DMS53 (cell line): ENCODE data around the gene CFAP43.

Experiments
- DNase-seq: peaks from one replicate; lab custom pipeline; 2025; lab: John Stamatoyannopoulos, UW

Gene CFAP43

GRCh38 chr10:104098358-104098925 lies 133.7 kb downstream of the CFAP43 start:
- DNase-seq: no peak

DNA sequence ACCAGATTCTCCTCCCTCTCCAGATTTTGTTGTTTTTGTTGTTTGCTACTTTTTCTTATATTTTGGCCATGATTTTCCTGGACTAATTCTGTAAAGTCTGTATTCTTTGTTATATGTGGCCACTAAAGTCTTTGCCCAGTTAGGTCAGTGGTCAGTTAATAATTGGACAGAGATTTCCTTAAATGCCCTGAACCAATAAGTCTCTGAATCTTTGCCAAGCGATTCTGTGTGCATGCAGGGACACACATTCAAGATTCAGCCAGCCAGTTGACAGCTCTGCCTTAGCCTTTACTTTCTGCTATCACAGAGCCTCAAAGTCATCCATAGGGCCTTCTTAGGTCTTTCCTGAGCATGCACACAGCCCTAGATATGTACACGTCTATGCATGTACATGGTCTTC lies 135.5 kb downstream of the CFAP43 start:
- no peak for DNase-seq

- DNase-seq: no peak
These were observed 139.4 kb downstream of the CFAP43 start for GRCh38 chr10:104092749-104093148.

DNA sequence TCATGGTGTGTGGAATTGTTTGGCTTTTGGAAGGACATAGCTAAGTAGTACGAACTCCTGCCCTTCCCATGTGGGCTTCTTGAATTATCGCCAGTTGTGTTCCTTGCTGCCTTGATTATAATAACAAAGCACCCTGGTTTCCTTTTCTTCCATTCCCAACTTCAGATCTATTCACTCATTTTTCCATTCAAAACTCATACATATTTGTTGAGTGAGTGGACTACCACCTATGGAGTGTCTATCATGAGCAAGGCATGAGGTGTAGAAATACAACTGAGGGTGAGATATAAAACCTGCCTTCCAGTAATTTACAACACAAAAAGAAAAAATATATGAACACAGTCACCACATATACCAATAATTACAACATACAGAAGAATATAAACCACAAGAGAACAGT lies 141.6 kb downstream of the CFAP43 start:
- no peak for DNase-seq

DNA sequence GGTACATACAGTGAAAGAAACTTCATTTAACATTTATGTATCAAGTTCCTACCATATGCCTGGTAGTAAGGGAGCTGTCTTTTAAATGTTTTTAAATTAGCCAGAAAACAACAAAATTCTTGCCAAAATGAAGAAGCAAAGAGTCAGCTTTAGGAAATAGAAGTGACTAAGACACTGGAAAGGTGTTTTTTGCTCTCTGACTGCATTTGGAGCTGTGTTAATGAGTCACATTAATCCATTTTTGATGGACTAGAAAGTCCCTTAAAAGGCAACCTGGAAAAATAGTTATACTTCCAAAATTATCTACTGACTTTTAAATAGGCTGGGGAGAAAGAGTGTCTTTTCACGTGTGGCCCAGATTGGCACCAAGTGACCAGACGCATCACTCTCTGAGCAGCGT lies 142.5 kb downstream of the CFAP43 start:
- DNase-seq: no peak

GRCh38 chr10:104088239-104088638 lies 143.9 kb downstream of the CFAP43 start:
- no peak for DNase-seq

DNA sequence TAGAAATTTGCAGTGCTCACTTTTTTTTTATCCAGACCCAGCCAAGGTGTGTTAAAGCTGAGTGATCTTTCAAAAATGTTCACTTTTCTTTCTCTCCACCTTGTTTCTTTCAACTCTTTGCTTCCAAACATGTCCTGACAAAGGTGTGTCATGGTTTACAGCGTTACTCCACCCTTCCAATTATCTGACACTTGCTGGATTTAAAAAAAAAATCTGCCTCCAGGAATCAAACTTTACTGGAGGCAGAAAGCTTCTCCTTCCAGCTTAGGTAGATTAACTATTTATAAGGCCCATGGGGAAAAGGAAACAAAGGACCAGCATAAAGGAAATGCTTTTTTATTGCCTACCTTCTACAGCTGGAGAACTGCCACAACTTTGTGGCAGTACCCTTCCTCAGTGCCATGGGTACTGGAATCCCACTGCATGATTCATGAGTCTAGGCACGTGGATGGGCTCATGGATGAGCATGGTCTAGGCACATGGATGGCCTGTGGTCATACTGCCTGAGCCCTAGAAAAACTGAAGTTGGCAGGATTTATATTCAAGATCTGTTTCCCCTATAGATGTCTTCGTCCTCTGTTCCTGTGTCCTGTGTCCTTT lies 146.3 kb downstream of the CFAP43 start, which contains the start of gene COL17A1:
COL17A1 (minus strand) TSS at position 80 of the 600 bp plus-strand sequence. CDS start 5,207 bp downstream, outside the sequence.
- no peak for DNase-seq

DNA sequence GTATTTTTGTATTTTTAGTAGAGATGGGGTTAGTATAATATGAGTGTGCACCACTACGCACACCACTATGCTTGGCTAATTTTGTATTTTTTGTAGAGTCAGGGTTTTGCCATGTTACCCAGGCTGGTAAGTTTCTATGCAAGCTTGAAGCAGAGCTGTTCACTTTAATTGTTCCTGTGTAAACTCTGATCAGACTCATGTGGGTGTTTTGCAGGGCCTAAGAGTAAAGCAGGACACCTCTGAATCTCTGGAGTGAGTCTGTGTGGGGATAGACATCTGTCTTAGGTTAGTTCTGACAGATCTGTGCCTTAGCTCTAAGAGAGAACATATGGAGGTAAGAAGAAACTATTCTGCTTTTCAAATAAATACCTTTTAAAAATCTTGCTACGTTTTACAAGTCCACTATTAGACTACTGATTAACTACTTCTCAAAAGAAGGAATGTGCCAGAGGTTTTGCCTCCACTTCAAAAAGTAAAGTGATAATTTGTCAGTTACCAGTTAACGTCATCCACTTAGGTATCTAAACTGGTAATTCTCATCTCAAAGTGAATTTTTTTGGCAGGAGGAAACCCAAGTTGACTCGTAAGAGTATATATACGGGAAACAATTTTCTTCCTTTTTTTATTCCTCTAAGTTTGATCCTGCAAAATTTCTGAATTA lies 147.6 kb downstream of the CFAP43 start:
- DNase-seq: no peak

- DNase-seq: no peak
These were observed 150.2 kb downstream of the CFAP43 start for GRCh38 chr10:104081998-104082397.

DNA sequence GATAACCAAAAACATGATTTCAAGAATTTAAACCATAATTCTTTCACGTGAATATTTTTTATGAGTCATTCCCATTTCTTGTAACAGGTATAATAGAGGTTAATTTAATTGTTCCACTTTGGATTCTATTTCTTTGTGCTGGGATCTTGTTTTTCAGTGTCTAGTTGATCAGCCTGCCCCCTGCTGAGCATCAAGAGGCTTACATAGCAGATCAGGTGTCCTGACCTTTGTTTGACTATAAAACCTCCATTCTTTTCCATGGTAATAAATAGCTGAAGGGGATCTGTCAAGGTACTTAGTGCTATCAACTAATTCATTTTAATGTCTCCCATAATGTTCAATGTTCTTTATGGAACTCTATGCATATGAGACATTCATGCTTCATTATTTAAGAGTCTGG lies 151.4 kb downstream of the CFAP43 start:
- peak; percentile 81 for DNase-seq
